ENCODE data around the gene SH3BGRL3. TPM values are rescaled to one million over a fixed set of nuclear protein-coding genes. Genes with fewer than 3 reads are reported as not detected.

The SH3BGRL3 gene
- polyA plus RNA-seq, 4 donors: 90.9 to 238 (median 178) TPM

Other genes starting within 250 kb of the SH3BGRL3 start
- 10 to 100 TPM in 1 of 4 donors, under 1 TPM in 3; 0.09 to 43.2 (median 0.36) TPM for gene SLC30A2, start 234.0 kb upstream of the SH3BGRL3 start, polyA plus RNA-seq
- 10 to 100 TPM in 1 of 4 donors, 1 to 10 TPM in 2, under 1 TPM in 1; 0.91 to 11.3 (median 2.8) TPM for gene TRIM63, start 212.5 kb upstream of the SH3BGRL3 start, polyA plus RNA-seq
- 10 to 100 TPM in 1 of 4 donors, 1 to 10 TPM in 3; 3.2 to 13.9 (median 5.3) TPM for gene PDIK1L, start 168.3 kb upstream of the SH3BGRL3 start, polyA plus RNA-seq
- 1 to 10 TPM in 1 of 4 donors, under 1 TPM in 2, not detected in 1; 0.32 to 3.1 (median 0.54) TPM for gene FAM110D, start 121.0 kb upstream of the SH3BGRL3 start, polyA plus RNA-seq
- gene C1orf232, start 111.1 kb upstream of the SH3BGRL3 start, polyA plus RNA-seq: not detected
- gene ZNF593, start 110.2 kb upstream of the SH3BGRL3 start, polyA plus RNA-seq: 100 to 1,000 TPM in 2 of 4 donors, 10 to 100 TPM in 2; 27.7 to 152 (median 94.7) TPM
- under 1 TPM in 2 of 4 donors, not detected in 2; 0.16 to 0.50 TPM for gene ZNF593OS, start 108.3 kb upstream of the SH3BGRL3 start, polyA plus RNA-seq
- 10 to 100 TPM; 16.1 to 85.0 (median 47.9) TPM for gene CNKSR1, start 102.6 kb upstream of the SH3BGRL3 start, polyA plus RNA-seq
- under 1 TPM in 1 of 4 donors, not detected in 3; 0.09 TPM for gene CATSPER4, start 89.5 kb upstream of the SH3BGRL3 start, polyA plus RNA-seq
- gene CEP85, start 45.9 kb upstream of the SH3BGRL3 start, polyA plus RNA-seq: 10 to 100 TPM in 1 of 4 donors, 1 to 10 TPM in 3; 2.7 to 11.0 (median 5.6) TPM
- gene UBXN11, start 26.6 kb downstream of the SH3BGRL3 start, polyA plus RNA-seq: 10 to 100 TPM in 2 of 4 donors, 1 to 10 TPM in 2; 1.1 to 35.5 (median 11.4) TPM
- gene CD52, start 37.9 kb downstream of the SH3BGRL3 start, polyA plus RNA-seq: 100 to 1,000 TPM in 1 of 4 donors, 10 to 100 TPM in 3; 23.1 to 116 (median 36.8) TPM
- 100 to 1,000 TPM in 2 of 4 donors, 1 to 10 TPM in 2; 2.4 to 267 (median 63.7) TPM for gene CRYBG2, start 74.0 kb downstream of the SH3BGRL3 start, polyA plus RNA-seq
- under 1 TPM in 2 of 4 donors, not detected in 2; 0.07 to 0.13 TPM for gene ZNF683, start 92.7 kb downstream of the SH3BGRL3 start, polyA plus RNA-seq
- under 1 TPM in 1 of 4 donors, not detected in 3; 0.03 TPM for gene LIN28A, start 130.7 kb downstream of the SH3BGRL3 start, polyA plus RNA-seq
- 10 to 100 TPM; 21.2 to 32.9 (median 30.8) TPM for gene DHDDS, start 152.2 kb downstream of the SH3BGRL3 start, polyA plus RNA-seq
- 100 to 1,000 TPM; 231 to 855 (median 506) TPM for gene HMGN2, start 192.4 kb downstream of the SH3BGRL3 start, polyA plus RNA-seq
- gene RPS6KA1, start 249.7 kb downstream of the SH3BGRL3 start, polyA plus RNA-seq: 100 to 1,000 TPM in 3 of 4 donors, 10 to 100 TPM in 1; 60.9 to 223 (median 139) TPM

Measured in small intestine (tissue), 4 donors.